Caco-2 (cell line): ENCODE data around the gene KYNU. TPM values are rescaled to one million over a fixed set of nuclear protein-coding genes. Genes with fewer than 3 reads are reported as not detected.

Experiments used
- BruUV-seq: library from RNA; stranded (reverse); fragments of 400-500 nt; replicated peaks from 2 replicates; lab custom pipeline; 2021; lab: Mats Ljungman, UMichigan
- CTCF ChIA-PET: fragments of 300-600 bp; sonication (Branson Sonifier 250); formaldehyde crosslinking; loops from one replicate; lab custom pipeline; 2022; ENCODE audit warnings: antibody characterized with exemption; lab: Charles Lee
- POLR2A ChIA-PET: fragments of 300-600 bp; sonication (Branson Sonifier 250); formaldehyde crosslinking; loops from one replicate; lab custom pipeline; 2022; ENCODE audit warnings: antibody characterized with exemption; lab: Charles Lee
- DNase-seq, 2 experiments: peaks; one replicate each; pipeline versions ENCODE4 v3.0.0 to v3.0.0-alpha.2; 2020 to 2022
- H3K27me3 ChIP-seq: replicated peaks from 2 replicates; pipeline ENCODE4 v1.6.0; 2011; ENCODE audit warnings: low read length; ENCODE audit not compliant: control insufficient read depth, insufficient read depth
- H3K36me3 ChIP-seq: 2 replicates; pipeline ENCODE4 v1.5.1; 2011; ENCODE audit warnings: low read length; ENCODE audit not compliant: control insufficient read depth, insufficient read depth
- H3K4me1 ChIP-seq: fragments of 250-450 bp; sonication (Bioruptor Pico); 2 replicates; pipeline ENCODE4 v1.5.1; 2020; ENCODE audit warnings: mild to moderate bottlenecking
- H3K4me3 ChIP-seq: 2 replicates; pipeline ENCODE4 v1.5.1; 2011; ENCODE audit warnings: low read depth, mild to moderate bottlenecking, control low read depth, low read length
- H3K9me3 ChIP-seq: fragments of 250-450 bp; sonication (Bioruptor Pico); 2 replicates; pipeline ENCODE4 v1.5.1; 2020; ENCODE audit warnings: mild to moderate bottlenecking, moderate library complexity
- H3K27ac Mint-ChIP-seq: one replicate; pipeline ENCODE4 v1.8.0; 2022; ENCODE audit warnings: mixed read lengths; ENCODE audit not compliant: unreplicated experiment
- H3K27me3 Mint-ChIP-seq: one replicate; pipeline ENCODE4 v1.8.0; 2022; ENCODE audit warnings: mixed read lengths; ENCODE audit not compliant: insufficient read depth, unreplicated experiment
- H3K36me3 Mint-ChIP-seq: one replicate; pipeline ENCODE4 v1.8.0; 2022; ENCODE audit warnings: mild to moderate bottlenecking, mixed read lengths; ENCODE audit not compliant: insufficient read depth, unreplicated experiment
- H3K4me1 Mint-ChIP-seq: one replicate; pipeline ENCODE4 v1.8.0; 2022; ENCODE audit warnings: low read depth, mixed read lengths; ENCODE audit not compliant: unreplicated experiment
- H3K4me3 Mint-ChIP-seq: one replicate; pipeline ENCODE4 v1.8.0; 2022; ENCODE audit warnings: mild to moderate bottlenecking, moderate library complexity, mixed read lengths; ENCODE audit not compliant: unreplicated experiment
- H3K9me3 Mint-ChIP-seq: one replicate; pipeline ENCODE4 v1.8.0; 2022; ENCODE audit warnings: mixed read lengths; ENCODE audit not compliant: unreplicated experiment
- intact Hi-C: fragments of 100-400 bp; cut with micrococcal nuclease; formaldehyde crosslinking; loops from one replicate; pipeline ENCODE4 v1.10.0; 2022; ENCODE audit not compliant: unreplicated experiment
- total RNA-seq: library from RNA; stranded (reverse); gene quantifications from 2 replicates; pipeline ENCODE4 v1.2.3, GENCODE V29; 2022
- TF ChIP-seq, protein P1 (sequence below), 2 experiments: fragments of 200-600 bp in 1 of 2; IDR thresholded peaks; 1 replicate in 1 of 2; 2 replicates in 1 of 2; pipeline versions ENCODE4 v1.5.1 to v1.8.0; 2011 to 2022; ENCODE audit warnings: antibody characterized with exemption in 1 of 2, control low read depth in 1 of 2, inconsistent platforms in 1 of 2, low read depth in 1 of 2, low read length in 1 of 2, mild to moderate bottlenecking in 1 of 2, moderate library complexity in 1 of 2; ENCODE audit not compliant: insufficient read depth in 1 of 2, severe bottlenecking in 1 of 2, unreplicated experiment in 1 of 2

KYNU gene
- total RNA-seq, 1 experiment from 2014 or later: 4.3 TPM

DNA sequence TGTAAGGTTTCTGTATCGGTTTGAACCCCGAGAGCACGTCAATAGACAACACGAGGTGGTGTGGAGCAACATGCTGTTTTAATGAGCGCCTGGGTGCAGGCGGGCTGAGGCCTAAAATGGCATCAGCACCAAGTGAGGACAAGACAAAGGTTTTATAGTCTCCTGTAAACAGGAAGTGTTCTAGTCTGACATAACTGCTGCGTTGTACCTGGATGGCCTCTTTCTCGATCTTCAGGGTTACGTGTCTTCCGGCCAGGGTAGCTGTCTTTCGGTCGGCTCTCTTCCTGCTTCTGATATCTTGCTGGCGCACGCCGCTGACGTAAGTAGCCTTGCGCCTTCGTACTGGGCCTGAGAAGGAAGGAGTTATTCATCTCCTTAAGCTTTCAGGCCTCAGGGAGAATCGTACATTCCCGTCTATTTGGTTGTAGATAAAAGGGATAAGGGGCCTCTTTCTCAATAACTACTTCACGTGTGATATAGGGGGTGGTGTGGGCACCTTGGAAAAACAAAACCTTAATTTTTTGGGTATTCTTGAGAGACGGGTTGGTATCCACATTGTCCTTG, 53.5 kb downstream of the KYNU start:
- POLR2A ChIA-PET: no interaction called here
- Histone ChIP-seq H3K27me3 (no peaks in the 10 kb centered on the region), H3K4me1 (no peaks in the 10 kb centered on the region), H3K9me3 (no peaks in the 10 kb centered on the region), H3K36me3 (no peaks in the 10 kb centered on the region), H3K4me3 (no peak overlapping the region)
- TF ChIP-seq, protein P1, sequence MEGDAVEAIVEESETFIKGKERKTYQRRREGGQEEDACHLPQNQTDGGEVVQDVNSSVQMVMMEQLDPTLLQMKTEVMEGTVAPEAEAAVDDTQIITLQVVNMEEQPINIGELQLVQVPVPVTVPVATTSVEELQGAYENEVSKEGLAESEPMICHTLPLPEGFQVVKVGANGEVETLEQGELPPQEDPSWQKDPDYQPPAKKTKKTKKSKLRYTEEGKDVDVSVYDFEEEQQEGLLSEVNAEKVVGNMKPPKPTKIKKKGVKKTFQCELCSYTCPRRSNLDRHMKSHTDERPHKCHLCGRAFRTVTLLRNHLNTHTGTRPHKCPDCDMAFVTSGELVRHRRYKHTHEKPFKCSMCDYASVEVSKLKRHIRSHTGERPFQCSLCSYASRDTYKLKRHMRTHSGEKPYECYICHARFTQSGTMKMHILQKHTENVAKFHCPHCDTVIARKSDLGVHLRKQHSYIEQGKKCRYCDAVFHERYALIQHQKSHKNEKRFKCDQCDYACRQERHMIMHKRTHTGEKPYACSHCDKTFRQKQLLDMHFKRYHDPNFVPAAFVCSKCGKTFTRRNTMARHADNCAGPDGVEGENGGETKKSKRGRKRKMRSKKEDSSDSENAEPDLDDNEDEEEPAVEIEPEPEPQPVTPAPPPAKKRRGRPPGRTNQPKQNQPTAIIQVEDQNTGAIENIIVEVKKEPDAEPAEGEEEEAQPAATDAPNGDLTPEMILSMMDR (IDR thresholded peaks at IDR 0.05; ENCODE audit: insufficient read depth in 1 of 2, low read depth in 1 of 2, low read length in 1 of 2, severe bottlenecking in 1 of 2, unreplicated experiment in 1 of 2): no peak
- no peaks in the 10 kb centered on the region for H3K4me1 Mint-ChIP-seq
- peaks cover 6% of the 10 kb centered on the region for H3K36me3 Mint-ChIP-seq
- intact Hi-C loops: no loop called here
- DNase-seq: no peak
- CTCF ChIA-PET: no interaction called here
- H3K27ac Mint-ChIP-seq: no peak overlapping the region
- no TSS peak for BruUV-seq
- peaks cover 8% of the 10 kb centered on the region for H3K9me3 Mint-ChIP-seq
- no peak overlapping the region for H3K4me3 Mint-ChIP-seq
- H3K27me3 Mint-ChIP-seq: no peaks in the 10 kb centered on the region

DNA sequence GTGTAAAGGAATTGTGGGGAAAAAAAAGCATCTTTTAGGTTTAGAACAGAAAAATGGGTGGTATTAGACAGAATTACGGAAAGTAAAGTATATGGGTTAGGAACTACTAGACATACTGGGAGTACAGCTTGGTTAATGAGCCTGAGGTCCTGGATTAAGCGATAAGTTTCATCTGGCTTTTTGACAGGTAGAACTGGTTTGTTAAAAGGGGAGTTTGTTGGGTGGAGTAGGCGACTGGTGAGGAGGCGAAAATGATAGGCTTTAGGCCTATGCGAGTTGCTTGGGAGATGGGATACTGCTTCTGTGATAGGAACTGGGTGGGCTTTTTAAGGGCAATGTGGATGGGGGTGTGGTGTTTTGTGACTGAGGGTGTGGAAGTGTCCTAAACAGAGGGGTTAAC, 56.5 kb downstream of the KYNU start:
- Histone ChIP-seq H3K9me3 (no peaks in the 10 kb centered on the region), H3K4me3 (no peak overlapping the region), H3K27me3 (no peaks in the 10 kb centered on the region), H3K36me3 (no peaks in the 10 kb centered on the region), H3K4me1 (no peaks in the 10 kb centered on the region)
- DNase-seq: no peak
- H3K36me3 Mint-ChIP-seq: no peaks in the 10 kb centered on the region
- POLR2A ChIA-PET: no interaction called here
- CTCF ChIA-PET: no interaction called here
- H3K4me3 Mint-ChIP-seq: no peak overlapping the region
- peaks cover 12% of the 10 kb centered on the region for H3K9me3 Mint-ChIP-seq
- H3K4me1 Mint-ChIP-seq: no peaks in the 10 kb centered on the region
- H3K27ac Mint-ChIP-seq: no peak overlapping the region
- intact Hi-C loops: no loop called here
- no peaks in the 10 kb centered on the region for H3K27me3 Mint-ChIP-seq
- TF ChIP-seq, protein P1 (IDR thresholded peaks at IDR 0.05; ENCODE audit: insufficient read depth in 1 of 2, low read depth in 1 of 2, low read length in 1 of 2, severe bottlenecking in 1 of 2, unreplicated experiment in 1 of 2): no peak
- no TSS peak for BruUV-seq

DNA sequence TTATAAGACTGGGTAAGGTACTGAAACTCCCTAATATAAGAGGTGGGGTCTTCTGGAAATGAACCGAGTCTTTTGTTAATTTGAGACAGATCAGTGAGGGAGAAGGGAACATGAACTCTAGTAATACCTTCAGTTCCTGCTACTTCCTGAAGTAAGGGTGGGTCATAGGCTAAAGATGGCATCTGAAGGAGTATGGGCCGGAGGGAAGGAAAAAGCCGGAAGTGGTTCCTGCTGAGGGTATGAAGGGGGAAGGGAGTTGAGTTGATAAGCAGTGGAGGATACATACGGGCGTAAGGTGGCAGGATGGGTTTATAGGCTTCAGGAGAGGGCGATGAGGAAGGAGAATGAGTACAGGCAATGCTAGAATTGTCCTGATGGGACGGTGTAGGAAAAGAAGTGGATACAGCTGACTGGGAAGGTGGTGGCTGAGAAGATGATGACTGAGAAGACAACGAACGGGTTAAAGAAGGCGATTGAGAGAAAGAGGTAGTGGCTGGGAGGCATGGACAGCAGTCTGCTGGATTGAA, 58.2 kb downstream of the KYNU start:
- Histone ChIP-seq H3K27me3 (no peaks in the 10 kb centered on the region), H3K36me3 (no peaks in the 10 kb centered on the region), H3K4me3 (no peak overlapping the region), H3K9me3 (no peaks in the 10 kb centered on the region), H3K4me1 (no peaks in the 10 kb centered on the region)
- Mint-ChIP-seq H3K4me3 (no peak overlapping the region), H3K9me3 (peaks cover 12% of the 10 kb centered on the region), H3K4me1 (no peaks in the 10 kb centered on the region), H3K27me3 (no peaks in the 10 kb centered on the region), H3K36me3 (no peaks in the 10 kb centered on the region), H3K27ac (no peak overlapping the region)
- DNase-seq: no peak
- intact Hi-C loops: no loop called here
- CTCF ChIA-PET: no interaction called here
- BruUV-seq: no TSS peak
- TF ChIP-seq, protein P1 (IDR thresholded peaks at IDR 0.05; ENCODE audit: insufficient read depth in 1 of 2, low read depth in 1 of 2, low read length in 1 of 2, severe bottlenecking in 1 of 2, unreplicated experiment in 1 of 2): no peak
- POLR2A ChIA-PET: no interaction called here
